Mesodermal cell (in vitro differentiated cells): ENCODE measurements around the gene ENOPH1.

ENCODE experiments used
- H3K27ac ChIP-seq: 2 replicates; pipeline ENCODE4 v1.7.0; 2013; ENCODE audit warnings: mild to moderate bottlenecking, low read depth, low read length, moderate library complexity; ENCODE audit not compliant: severe bottlenecking
- H3K36me3 ChIP-seq: 2 replicates; pipeline ENCODE4 v1.7.1; 2013; ENCODE audit warnings: mild to moderate bottlenecking, low read length, moderate library complexity; ENCODE audit not compliant: control insufficient read depth, insufficient read depth
- H3K4me1 ChIP-seq: one replicate; pipeline ENCODE4 v1.7.1; 2013; ENCODE audit warnings: mild to moderate bottlenecking, low read length; ENCODE audit not compliant: insufficient read depth, control insufficient read depth, poor library complexity, severe bottlenecking
- H3K4me3 ChIP-seq: 2 replicates; pipeline ENCODE4 v1.7.0; 2013; ENCODE audit warnings: low read length, control low read depth, mild to moderate bottlenecking; ENCODE audit not compliant: insufficient read depth, poor library complexity, severe bottlenecking; ENCODE audit errors: extremely low read depth
- H3K9me3 ChIP-seq: 2 replicates; pipeline ENCODE4 v1.7.1; 2013; ENCODE audit warnings: mild to moderate bottlenecking, low read length, moderate library complexity; ENCODE audit not compliant: control insufficient read depth
- WGBS, 2 experiments: methylation state at CpG; one replicate each; pipeline ENCODE4 v1.1.5; 2013; ENCODE audit warnings: missing lambda C conversion rate in 2 of 2; ENCODE audit not compliant: insufficient coverage in 2 of 2; 5-methylcytosine and 5-hydroxymethylcytosine counted together

Gene ENOPH1

GRCh38 chr4:82437285-82438005 is 7.1 kb downstream of the ENOPH1 start:
- WGBS, 2 experiments, result 100% methylated on average over 1 of the region's 4 CpGs; no CpG with 5 or more reads in 1 of the 2 experiments
- Histone ChIP-seq H3K4me3 (no peak overlapping the region), H3K36me3 (peaks cover 35% of the 10 kb centered on the region), H3K4me1 (peaks cover 11% of the 10 kb centered on the region), H3K9me3 (no peaks in the 10 kb centered on the region), H3K27ac (no peak overlapping the region)

GRCh38 chr4:82439088-82439487 is 8.7 kb downstream of the ENOPH1 start:
- H3K9me3 ChIP-seq, result no peaks in the 10 kb centered on the region
- no peak overlapping the region for H3K27ac ChIP-seq
- H3K4me3 ChIP-seq, result no peak overlapping the region
- H3K4me1 ChIP-seq, result peaks cover 7% of the 10 kb centered on the region
- peaks cover 37% of the 10 kb centered on the region for H3K36me3 ChIP-seq
- WGBS, 2 experiments, result 100% methylated on average over 1 of the region's 2 CpGs; no CpG with 5 or more reads in 1 of the 2 experiments

- Histone ChIP-seq H3K27ac (no peak overlapping the region), H3K4me1 (no peaks in the 10 kb centered on the region), H3K9me3 (no peaks in the 10 kb centered on the region), H3K4me3 (no peak overlapping the region), H3K36me3 (peaks cover 61% of the 10 kb centered on the region)
- 86% methylated on average over 1 of the region's 1 CpG; no CpG with 5 or more reads in 1 of the 2 experiments for WGBS, 2 experiments
Measured at GRCh38 chr4:82447886-82448285, 17.5 kb downstream of the ENOPH1 start.

GRCh38 chr4:82450966-82451755 is 20.8 kb downstream of the ENOPH1 start:
- H3K36me3 ChIP-seq, result peaks cover 79% of the 10 kb centered on the region
- H3K4me1 ChIP-seq, result no peaks in the 10 kb centered on the region
- WGBS, 2 experiments, result 95% methylated on average over 12 of the region's 13 CpGs
- no peaks in the 10 kb centered on the region for H3K9me3 ChIP-seq
- no peak overlapping the region for H3K4me3 ChIP-seq
- no peak overlapping the region for H3K27ac ChIP-seq

GRCh38 chr4:82452026-82452425 is 21.6 kb downstream of the ENOPH1 start:
- Histone ChIP-seq H3K4me3 (no peak overlapping the region), H3K4me1 (no peaks in the 10 kb centered on the region), H3K36me3 (peaks cover 82% of the 10 kb centered on the region), H3K27ac (no peak overlapping the region), H3K9me3 (no peaks in the 10 kb centered on the region)
- WGBS, 2 experiments, result 93 to 98% methylated on average over 4 to 6 of the region's 7 CpGs

- no peaks in the 10 kb centered on the region for H3K4me1 ChIP-seq
- H3K27ac ChIP-seq, result no peak overlapping the region
- 92 to 95% methylated on average over 3 to 4 of the region's 7 CpGs for WGBS, 2 experiments
- H3K4me3 ChIP-seq, result no peak overlapping the region
- no peaks in the 10 kb centered on the region for H3K9me3 ChIP-seq
- peaks cover 60% of the 10 kb centered on the region for H3K36me3 ChIP-seq
Measured at GRCh38 chr4:82457266-82457665, 26.9 kb downstream of the ENOPH1 start.

- Histone ChIP-seq H3K36me3 (peaks cover 57% of the 10 kb centered on the region), H3K27ac (no peak overlapping the region), H3K4me3 (no peak overlapping the region), H3K4me1 (no peaks in the 10 kb centered on the region), H3K9me3 (no peaks in the 10 kb centered on the region)
- 92% methylated on average over 1 of the region's 2 CpGs; no CpG with 5 or more reads in 1 of the 2 experiments for whole genome bisulfite sequencing, 2 experiments
Measured at GRCh38 chr4:82458729-82459128, 28.3 kb downstream of the ENOPH1 start.

- no peaks in the 10 kb centered on the region for H3K4me1 ChIP-seq
- no peak overlapping the region for H3K27ac ChIP-seq
- H3K36me3 ChIP-seq, result peaks cover 40% of the 10 kb centered on the region
- WGBS, 2 experiments, result 100% methylated on average over 2 of the region's 2 CpGs; no CpG with 5 or more reads in 1 of the 2 experiments
- no peak overlapping the region for H3K4me3 ChIP-seq
- no peaks in the 10 kb centered on the region for H3K9me3 ChIP-seq
Measured at GRCh38 chr4:82461710-82462109, 31.3 kb downstream of the ENOPH1 start.

- Histone ChIP-seq H3K9me3 (no peaks in the 10 kb centered on the region), H3K36me3 (peaks cover 36% of the 10 kb centered on the region), H3K4me3 (no peak overlapping the region), H3K27ac (no peak overlapping the region), H3K4me1 (no peaks in the 10 kb centered on the region)
- WGBS, 2 experiments, result no CpG with 5 or more reads among the region's 7 CpGs
Measured at GRCh38 chr4:82462415-82462831, 32.0 kb downstream of the ENOPH1 start.

- H3K4me1 ChIP-seq, result no peaks in the 10 kb centered on the region
- no peak overlapping the region for H3K27ac ChIP-seq
- H3K4me3 ChIP-seq, result no peak overlapping the region
- H3K36me3 ChIP-seq, result peaks cover 35% of the 10 kb centered on the region
- H3K9me3 ChIP-seq, result no peaks in the 10 kb centered on the region
- WGBS, 2 experiments, result 88% methylated on average over 1 of the region's 1 CpG
Measured at GRCh38 chr4:82463221-82463620, 32.8 kb downstream of the ENOPH1 start.

- no peak overlapping the region for H3K27ac ChIP-seq
- 0 to 67% methylated on average over 1 to 3 of the region's 3 CpGs for WGBS, 2 experiments
- H3K4me3 ChIP-seq, result no peak overlapping the region
- no peaks in the 10 kb centered on the region for H3K4me1 ChIP-seq
- H3K36me3 ChIP-seq, result peaks cover 20% of the 10 kb centered on the region
- no peaks in the 10 kb centered on the region for H3K9me3 ChIP-seq
Measured at GRCh38 chr4:82467471-82467870, 37.1 kb downstream of the ENOPH1 start.
